Astrocyte (in vitro differentiated cells and primary cell): ENCODE data around the gene GRB7.

ENCODE experiments used
- EZH2 ChIP-seq: IDR thresholded peaks from 2 replicates; pipeline ENCODE4 v1.6.1; 2012; ENCODE audit warnings: mild to moderate bottlenecking, low read length, inconsistent platforms; ENCODE audit not compliant: insufficient read depth
- TF ChIP-seq, protein P1 (sequence below): IDR thresholded peaks from 2 replicates; pipeline ENCODE4 v1.5.1; 2011; ENCODE audit warnings: low read depth, mild to moderate bottlenecking, inconsistent platforms, low read length, moderate library complexity; ENCODE audit not compliant: insufficient read depth

DNA sequence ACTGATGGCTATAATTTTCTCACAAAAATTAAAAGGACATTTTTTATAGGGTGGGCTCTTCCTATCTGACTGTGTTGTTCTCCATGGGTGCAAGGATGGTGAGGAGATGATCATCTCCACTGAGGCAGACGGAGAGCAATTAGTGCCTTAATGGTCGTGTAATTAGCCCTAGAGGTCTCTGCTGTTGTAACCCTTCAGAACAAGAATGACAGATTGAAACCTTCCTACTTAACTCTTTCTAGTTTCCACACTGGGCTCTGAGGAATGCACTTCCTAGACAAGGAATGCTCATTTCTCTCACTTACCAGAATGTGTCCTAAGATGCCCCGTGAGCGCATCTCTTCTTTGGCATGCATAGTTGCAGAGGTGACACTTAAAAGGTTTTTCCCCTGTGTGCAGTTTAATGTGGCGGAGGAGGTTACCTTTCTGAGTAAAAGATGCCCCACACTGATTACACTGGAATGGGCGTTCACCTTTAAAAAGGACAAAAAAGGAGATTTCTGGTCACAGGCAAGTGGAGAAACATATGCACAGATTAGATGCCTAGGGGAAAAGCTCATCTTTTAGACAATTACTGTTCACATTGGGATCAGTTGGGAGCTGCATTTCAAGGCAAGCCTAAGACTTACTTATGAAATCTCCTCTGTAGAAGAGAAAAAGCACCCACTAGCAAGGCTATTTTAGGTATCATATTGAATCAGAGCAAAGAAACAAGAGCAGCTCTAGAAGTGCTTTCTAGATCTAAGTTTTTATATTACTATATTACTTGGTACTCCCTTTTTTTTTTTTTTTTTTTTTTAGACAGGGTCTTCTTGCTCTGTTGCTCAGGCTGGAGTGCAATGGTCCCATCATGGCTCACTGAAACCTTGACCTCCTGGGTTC is 53.6 kb downstream of the GRB7 start:
- no peak for TF ChIP-seq EZH2
- TF ChIP-seq, protein P1, sequence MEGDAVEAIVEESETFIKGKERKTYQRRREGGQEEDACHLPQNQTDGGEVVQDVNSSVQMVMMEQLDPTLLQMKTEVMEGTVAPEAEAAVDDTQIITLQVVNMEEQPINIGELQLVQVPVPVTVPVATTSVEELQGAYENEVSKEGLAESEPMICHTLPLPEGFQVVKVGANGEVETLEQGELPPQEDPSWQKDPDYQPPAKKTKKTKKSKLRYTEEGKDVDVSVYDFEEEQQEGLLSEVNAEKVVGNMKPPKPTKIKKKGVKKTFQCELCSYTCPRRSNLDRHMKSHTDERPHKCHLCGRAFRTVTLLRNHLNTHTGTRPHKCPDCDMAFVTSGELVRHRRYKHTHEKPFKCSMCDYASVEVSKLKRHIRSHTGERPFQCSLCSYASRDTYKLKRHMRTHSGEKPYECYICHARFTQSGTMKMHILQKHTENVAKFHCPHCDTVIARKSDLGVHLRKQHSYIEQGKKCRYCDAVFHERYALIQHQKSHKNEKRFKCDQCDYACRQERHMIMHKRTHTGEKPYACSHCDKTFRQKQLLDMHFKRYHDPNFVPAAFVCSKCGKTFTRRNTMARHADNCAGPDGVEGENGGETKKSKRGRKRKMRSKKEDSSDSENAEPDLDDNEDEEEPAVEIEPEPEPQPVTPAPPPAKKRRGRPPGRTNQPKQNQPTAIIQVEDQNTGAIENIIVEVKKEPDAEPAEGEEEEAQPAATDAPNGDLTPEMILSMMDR: no peak
